MM.1S (cell line): ENCODE data around the gene NRXN3.

Source experiments
- CTCF ChIP-seq: fragments of 300-600 bp; sonication (generic); IDR thresholded peaks from 2 replicates; pipeline ENCODE4 v1.5.1; 2016; ENCODE audit warnings: antibody characterized with exemption, low read length, mixed read lengths
- EZH2 ChIP-seq: fragments of 300-600 bp; sonication (generic); optimal IDR thresholded peaks from 2 replicates; pipeline ENCODE3; 2017; ENCODE audit warnings: low read depth, mild to moderate bottlenecking, antibody characterized with exemption, low read length, mixed read lengths
- EZH2phosphoT487 ChIP-seq: fragments of 300-600 bp; sonication (generic); IDR thresholded peaks from 2 replicates; pipeline ENCODE4 v1.6.1; 2018; ENCODE audit warnings: antibody characterized with exemption, low read length

GRCh38 chr14:78425782-78426181, 255.6 kb downstream of the NRXN3 start:
- TF ChIP-seq CTCF (no peak), EZH2 (no peak), EZH2phosphoT487 (no peak)
